ENCODE results near the gene ZNF521.

DNA sequence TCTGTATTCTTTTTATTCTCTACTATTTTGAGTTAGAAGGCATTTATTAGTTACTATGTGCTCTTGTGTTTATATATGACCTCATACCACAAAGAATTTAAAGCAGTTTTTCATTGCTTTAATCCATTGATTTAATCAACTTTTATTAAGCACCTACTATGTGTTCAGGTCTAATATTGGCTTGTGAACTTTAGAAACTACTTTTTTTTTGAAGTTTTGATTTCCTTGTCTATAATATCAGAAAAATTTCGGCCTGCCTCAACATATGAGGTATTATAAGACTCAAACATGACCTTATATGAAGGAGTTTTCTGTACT, 117.7 kb downstream of the ZNF521 start:
- TF ChIP-seq, protein P1, sequence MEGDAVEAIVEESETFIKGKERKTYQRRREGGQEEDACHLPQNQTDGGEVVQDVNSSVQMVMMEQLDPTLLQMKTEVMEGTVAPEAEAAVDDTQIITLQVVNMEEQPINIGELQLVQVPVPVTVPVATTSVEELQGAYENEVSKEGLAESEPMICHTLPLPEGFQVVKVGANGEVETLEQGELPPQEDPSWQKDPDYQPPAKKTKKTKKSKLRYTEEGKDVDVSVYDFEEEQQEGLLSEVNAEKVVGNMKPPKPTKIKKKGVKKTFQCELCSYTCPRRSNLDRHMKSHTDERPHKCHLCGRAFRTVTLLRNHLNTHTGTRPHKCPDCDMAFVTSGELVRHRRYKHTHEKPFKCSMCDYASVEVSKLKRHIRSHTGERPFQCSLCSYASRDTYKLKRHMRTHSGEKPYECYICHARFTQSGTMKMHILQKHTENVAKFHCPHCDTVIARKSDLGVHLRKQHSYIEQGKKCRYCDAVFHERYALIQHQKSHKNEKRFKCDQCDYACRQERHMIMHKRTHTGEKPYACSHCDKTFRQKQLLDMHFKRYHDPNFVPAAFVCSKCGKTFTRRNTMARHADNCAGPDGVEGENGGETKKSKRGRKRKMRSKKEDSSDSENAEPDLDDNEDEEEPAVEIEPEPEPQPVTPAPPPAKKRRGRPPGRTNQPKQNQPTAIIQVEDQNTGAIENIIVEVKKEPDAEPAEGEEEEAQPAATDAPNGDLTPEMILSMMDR (IDR thresholded peaks at IDR 0.05) = no peak
- TF ChIP-seq POLR2AphosphoS5 (IDR thresholded peaks at IDR 0.05) (no peak), POLR2A (IDR thresholded peaks at IDR 0.05) (no peak)

Measured in upper lobe of left lung (tissue), 4 donors.